Liver (tissue), 3 donors: ENCODE measurements around the gene FSIP1.

Source experiments
- FOXA1 ChIP-seq: IDR thresholded peaks from 2 replicates; pipeline ENCODE4 v1.6.1; 2016; ENCODE audit warnings: antibody characterized with exemption
- GABPA ChIP-seq, 2 donors: IDR thresholded peaks in 1 of 2; conservative IDR thresholded peaks in 1 of 2; 2 replicates each; pipeline ENCODE4 v1.6.1; 2016; ENCODE audit warnings: antibody characterized with exemption in 2 of 2, mild to moderate bottlenecking in 1 of 2, moderate library complexity in 1 of 2
- HNF4G ChIP-seq: IDR thresholded peaks from 2 replicates; pipeline ENCODE4 v1.6.1; 2016; ENCODE audit warnings: antibody characterized with exemption
- JUND ChIP-seq, 2 donors: IDR thresholded peaks; 2 replicates each; pipeline ENCODE4 v1.6.1; 2016; ENCODE audit warnings: antibody characterized with exemption in 2 of 2
- NR2F2 ChIP-seq: IDR thresholded peaks from 2 replicates; pipeline ENCODE4 v1.6.1; 2016; ENCODE audit warnings: antibody characterized with exemption
- RAD21 ChIP-seq, 2 donors: IDR thresholded peaks; 2 replicates each; pipeline ENCODE4 v1.6.1; 2016; ENCODE audit warnings: antibody characterized with exemption in 2 of 2, mild to moderate bottlenecking in 2 of 2
- RXRA ChIP-seq, 2 donors: IDR thresholded peaks; 2 replicates each; pipeline ENCODE4 v1.6.1; 2017 to 2018; ENCODE audit warnings: antibody characterized with exemption in 2 of 2, mild to moderate bottlenecking in 1 of 2
- YY1 ChIP-seq: IDR thresholded peaks from 2 replicates; pipeline ENCODE4 v1.6.1; 2016; ENCODE audit warnings: antibody characterized with exemption, mild to moderate bottlenecking
- TF ChIP-seq, protein P1 (sequence below): fragments of 150-350 bp; IDR thresholded peaks from 2 replicates; pipeline ENCODE4 v1.5.1; 2017; ENCODE audit warnings: improper control_type of control experiment, low read depth, low read length; ENCODE audit not compliant: missing input control
- TF ChIP-seq, protein P2 (sequence below): IDR thresholded peaks from 2 replicates; pipeline ENCODE4 v1.6.1; 2016; ENCODE audit warnings: antibody characterized with exemption, mild to moderate bottlenecking
- TF ChIP-seq, protein P3 (sequence below): IDR thresholded peaks from 2 replicates; pipeline ENCODE4 v1.6.1; 2016; ENCODE audit warnings: antibody characterized with exemption
- donor health status: healthy.
- donor health status: healthy.

DNA sequence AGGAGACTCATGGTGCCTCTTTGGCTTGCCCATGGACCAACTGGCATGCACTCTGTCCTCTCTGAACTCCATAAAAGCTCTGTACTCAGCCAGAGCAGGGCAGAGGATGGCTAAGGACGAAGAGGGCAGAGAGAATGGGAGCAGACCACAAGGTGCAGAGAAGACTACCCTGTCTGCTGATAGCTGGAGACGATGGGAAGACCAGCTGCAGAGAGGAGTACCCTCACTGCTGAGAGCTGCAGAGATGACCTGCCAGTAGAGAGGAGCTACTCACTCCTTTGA lies 136.7 kb downstream of the FSIP1 start:
- TF ChIP-seq FOXA1: no peak
- TF ChIP-seq NR2F2: no peak
- TF ChIP-seq, protein P1, sequence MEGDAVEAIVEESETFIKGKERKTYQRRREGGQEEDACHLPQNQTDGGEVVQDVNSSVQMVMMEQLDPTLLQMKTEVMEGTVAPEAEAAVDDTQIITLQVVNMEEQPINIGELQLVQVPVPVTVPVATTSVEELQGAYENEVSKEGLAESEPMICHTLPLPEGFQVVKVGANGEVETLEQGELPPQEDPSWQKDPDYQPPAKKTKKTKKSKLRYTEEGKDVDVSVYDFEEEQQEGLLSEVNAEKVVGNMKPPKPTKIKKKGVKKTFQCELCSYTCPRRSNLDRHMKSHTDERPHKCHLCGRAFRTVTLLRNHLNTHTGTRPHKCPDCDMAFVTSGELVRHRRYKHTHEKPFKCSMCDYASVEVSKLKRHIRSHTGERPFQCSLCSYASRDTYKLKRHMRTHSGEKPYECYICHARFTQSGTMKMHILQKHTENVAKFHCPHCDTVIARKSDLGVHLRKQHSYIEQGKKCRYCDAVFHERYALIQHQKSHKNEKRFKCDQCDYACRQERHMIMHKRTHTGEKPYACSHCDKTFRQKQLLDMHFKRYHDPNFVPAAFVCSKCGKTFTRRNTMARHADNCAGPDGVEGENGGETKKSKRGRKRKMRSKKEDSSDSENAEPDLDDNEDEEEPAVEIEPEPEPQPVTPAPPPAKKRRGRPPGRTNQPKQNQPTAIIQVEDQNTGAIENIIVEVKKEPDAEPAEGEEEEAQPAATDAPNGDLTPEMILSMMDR: no peak
- no peak for TF ChIP-seq RAD21 (IDR thresholded peaks at IDR 0.05)
- no peak for TF ChIP-seq YY1
- no peak for TF ChIP-seq HNF4G
- TF ChIP-seq JUND (IDR thresholded peaks at IDR 0.05): no peak
- TF ChIP-seq, protein P2, sequence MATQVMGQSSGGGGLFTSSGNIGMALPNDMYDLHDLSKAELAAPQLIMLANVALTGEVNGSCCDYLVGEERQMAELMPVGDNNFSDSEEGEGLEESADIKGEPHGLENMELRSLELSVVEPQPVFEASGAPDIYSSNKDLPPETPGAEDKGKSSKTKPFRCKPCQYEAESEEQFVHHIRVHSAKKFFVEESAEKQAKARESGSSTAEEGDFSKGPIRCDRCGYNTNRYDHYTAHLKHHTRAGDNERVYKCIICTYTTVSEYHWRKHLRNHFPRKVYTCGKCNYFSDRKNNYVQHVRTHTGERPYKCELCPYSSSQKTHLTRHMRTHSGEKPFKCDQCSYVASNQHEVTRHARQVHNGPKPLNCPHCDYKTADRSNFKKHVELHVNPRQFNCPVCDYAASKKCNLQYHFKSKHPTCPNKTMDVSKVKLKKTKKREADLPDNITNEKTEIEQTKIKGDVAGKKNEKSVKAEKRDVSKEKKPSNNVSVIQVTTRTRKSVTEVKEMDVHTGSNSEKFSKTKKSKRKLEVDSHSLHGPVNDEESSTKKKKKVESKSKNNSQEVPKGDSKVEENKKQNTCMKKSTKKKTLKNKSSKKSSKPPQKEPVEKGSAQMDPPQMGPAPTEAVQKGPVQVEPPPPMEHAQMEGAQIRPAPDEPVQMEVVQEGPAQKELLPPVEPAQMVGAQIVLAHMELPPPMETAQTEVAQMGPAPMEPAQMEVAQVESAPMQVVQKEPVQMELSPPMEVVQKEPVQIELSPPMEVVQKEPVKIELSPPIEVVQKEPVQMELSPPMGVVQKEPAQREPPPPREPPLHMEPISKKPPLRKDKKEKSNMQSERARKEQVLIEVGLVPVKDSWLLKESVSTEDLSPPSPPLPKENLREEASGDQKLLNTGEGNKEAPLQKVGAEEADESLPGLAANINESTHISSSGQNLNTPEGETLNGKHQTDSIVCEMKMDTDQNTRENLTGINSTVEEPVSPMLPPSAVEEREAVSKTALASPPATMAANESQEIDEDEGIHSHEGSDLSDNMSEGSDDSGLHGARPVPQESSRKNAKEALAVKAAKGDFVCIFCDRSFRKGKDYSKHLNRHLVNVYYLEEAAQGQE: no peak
- no peak for TF ChIP-seq GABPA (IDR thresholded peaks at IDR 0.05 in 1 of 2, conservative IDR thresholded peaks at IDR 0.05 in 1 of 2)
- TF ChIP-seq, protein P3, sequence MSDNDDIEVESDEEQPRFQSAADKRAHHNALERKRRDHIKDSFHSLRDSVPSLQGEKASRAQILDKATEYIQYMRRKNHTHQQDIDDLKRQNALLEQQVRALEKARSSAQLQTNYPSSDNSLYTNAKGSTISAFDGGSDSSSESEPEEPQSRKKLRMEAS: no peak
- no peak for TF ChIP-seq RXRA (IDR thresholded peaks at IDR 0.05)
